GM12872 (cell line): ENCODE data around the gene TNFAIP1.

Source experiments
- TF ChIP-seq, protein P1 (sequence below): IDR thresholded peaks from 3 replicates; pipeline ENCODE4 v1.5.1; 2011; ENCODE audit warnings: low read depth, mild to moderate bottlenecking, low read length, moderate library complexity; ENCODE audit not compliant: insufficient read depth

Gene TNFAIP1

DNA sequence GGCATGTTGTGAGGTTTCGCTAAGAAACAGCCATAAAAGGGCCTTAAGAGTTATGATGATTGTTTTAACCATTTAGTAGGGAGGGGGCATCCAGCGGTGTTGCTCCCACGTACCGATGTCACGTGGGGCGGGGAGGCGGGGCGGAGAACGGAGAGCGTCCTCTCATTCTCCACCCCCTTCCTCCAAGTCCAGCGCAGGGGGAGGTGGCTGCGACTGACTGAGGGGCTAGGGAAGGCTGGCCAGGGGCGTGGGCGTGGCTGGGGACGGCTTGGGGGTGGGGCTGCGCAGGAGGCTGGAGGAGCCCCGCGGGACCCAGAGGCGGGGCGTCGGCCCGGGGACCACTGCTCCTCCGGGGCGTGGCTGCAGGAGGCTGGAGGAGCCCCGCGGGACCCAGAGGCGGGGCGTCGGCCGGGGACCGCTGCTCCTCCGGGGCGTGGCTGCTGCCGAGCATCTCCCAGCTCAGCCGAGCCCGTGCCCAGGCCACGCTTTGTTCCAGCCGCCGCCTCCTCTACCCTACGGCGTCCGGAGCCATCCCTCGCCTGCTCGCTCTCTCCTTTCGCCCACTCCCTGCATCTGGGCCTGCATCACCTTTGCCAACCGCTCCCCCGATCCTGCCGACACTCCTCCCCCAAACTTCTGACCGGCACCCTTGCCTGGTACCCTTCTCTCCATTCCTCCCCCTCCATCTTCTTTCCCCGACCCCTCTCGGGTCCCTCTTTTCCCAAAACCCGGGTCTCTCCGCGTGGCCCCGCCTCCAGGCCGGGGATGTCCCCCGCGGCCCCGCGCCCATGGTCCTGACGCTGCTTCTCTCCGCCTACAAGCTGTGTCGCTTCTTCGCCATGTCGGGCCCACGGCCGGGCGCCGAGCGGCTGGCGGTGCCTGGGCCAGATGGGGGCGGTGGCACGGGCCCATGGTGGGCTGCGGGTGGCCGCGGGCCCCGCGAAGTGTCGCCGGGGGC is 36.0 kb downstream of the TNFAIP1 start, which contains the start of gene SARM1:
Gene SARM1, plus strand, starts transcription at position 450 of the 958 bp plus-strand sequence. Its CDS starts 339 bp downstream, at position 789.
- TF ChIP-seq, protein P1, sequence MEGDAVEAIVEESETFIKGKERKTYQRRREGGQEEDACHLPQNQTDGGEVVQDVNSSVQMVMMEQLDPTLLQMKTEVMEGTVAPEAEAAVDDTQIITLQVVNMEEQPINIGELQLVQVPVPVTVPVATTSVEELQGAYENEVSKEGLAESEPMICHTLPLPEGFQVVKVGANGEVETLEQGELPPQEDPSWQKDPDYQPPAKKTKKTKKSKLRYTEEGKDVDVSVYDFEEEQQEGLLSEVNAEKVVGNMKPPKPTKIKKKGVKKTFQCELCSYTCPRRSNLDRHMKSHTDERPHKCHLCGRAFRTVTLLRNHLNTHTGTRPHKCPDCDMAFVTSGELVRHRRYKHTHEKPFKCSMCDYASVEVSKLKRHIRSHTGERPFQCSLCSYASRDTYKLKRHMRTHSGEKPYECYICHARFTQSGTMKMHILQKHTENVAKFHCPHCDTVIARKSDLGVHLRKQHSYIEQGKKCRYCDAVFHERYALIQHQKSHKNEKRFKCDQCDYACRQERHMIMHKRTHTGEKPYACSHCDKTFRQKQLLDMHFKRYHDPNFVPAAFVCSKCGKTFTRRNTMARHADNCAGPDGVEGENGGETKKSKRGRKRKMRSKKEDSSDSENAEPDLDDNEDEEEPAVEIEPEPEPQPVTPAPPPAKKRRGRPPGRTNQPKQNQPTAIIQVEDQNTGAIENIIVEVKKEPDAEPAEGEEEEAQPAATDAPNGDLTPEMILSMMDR: no peak

DNA sequence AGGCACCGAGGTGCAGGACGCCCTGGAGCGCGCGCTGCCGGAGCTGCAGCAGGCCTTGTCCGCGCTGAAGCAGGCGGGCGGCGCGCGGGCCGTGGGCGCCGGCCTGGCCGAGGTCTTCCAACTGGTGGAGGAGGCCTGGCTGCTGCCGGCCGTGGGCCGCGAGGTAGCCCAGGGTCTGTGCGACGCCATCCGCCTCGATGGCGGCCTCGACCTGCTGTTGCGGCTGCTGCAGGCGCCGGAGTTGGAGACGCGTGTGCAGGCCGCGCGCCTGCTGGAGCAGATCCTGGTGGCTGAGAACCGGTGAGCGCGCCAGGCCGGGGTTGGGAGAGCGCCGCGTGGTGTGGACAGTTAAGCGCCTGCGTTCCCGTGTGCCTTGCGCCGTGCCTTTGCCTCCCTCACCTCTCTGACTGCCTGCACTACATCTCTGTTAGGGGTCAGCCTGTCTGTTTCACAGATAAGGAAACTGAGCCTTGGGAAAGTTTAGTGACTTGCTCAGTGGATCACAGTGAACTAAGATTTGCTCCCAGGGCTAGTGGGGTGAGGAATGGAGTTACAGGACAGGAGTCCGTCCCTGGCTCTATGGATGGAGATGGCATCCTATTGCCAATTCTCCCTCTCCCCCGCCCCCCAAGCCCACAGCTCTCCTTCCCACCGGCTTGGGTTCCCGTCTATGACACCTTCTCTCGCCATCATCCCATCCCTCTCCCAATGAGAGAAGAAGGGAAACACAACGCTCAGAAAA is 36.8 kb downstream of the TNFAIP1 start:
- TF ChIP-seq, protein P1: no peak

DNA sequence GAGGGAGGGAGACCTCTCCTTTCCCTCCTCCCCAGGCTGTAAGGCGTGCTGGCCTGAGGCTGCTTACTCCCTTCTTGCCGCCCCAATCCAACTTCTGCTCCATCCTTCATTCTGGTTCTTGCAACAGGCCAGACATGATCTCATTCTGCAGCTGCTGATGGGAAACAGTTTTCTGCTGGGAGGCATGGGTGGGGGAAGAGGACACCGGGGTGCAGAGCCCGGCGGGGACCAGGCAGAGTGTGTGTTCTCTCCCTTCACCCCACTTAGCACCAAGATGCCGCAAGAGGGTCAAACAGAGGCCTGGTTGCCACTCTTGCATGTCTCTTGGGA is 37.3 kb downstream of the TNFAIP1 start:
- TF ChIP-seq, protein P1: no peak

DNA sequence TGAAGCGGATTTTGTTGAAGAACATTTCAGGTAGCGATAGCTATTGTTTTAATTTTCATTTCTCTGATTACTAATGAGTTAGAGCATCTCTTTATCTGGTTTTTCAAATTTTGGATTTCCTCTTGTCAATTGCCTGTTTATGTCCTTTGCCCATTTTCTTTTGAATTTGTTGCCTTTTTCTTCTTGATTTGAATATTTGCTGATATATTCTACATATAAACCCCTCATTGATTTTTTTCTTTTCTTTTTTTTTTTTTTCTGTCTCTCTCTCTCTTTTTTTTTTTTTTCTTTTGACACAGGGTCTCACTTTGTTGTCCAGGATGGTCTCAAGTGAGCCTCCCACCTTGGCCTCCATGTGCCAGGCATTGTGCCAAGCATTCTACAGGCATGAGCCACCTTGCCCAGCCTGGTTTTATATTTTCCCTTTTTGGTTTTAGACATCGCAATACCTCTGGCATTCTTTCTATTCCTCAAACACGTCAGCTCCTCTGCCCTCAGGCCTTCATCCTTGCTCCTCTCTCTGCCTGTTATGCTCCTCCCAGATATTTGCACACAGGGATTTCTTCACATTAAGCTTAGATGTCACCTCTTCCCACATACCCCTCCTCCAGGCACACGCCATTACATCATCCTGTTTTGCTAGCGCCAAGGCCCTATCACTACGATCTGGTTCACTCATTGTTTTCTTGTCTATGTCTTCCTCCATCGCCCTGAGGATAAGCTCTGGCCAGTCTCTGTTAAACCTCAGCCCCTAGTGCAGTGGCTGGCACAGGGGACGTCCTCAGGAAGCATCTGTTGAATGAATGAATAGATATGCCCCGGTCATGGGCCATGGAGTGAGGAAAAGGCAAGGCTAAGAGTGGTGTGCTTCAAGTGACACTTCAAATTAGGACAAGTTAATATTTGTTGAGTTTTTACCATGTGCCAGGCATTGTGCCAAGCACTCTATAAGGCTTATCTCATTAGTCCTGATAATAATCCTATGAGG is 44.5 kb downstream of the TNFAIP1 start:
- TF ChIP-seq, protein P1: no peak

DNA sequence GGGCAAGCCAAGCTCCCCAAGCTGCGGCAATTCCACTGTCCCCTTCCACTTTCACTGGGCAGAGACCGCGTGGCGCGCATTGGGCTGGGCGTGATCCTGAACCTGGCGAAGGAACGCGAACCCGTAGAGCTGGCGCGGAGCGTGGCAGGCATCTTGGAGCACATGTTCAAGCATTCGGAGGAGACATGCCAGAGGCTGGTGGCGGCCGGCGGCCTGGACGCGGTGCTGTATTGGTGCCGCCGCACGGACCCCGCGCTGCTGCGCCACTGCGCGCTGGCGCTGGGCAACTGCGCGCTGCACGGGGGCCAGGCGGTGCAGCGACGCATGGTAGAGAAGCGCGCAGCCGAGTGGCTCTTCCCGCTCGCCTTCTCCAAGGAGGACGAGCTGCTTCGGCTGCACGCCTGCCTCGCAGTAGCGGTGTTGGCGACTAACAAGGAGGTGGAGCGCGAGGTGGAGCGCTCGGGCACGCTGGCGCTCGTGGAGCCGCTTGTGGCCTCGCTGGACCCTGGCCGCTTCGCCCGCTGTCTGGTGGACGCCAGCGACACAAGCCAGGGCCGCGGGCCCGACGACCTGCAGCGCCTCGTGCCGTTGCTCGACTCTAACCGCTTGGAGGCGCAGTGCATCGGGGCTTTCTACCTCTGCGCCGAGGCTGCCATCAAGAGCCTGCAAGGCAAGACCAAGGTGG is 45.7 kb downstream of the TNFAIP1 start:
- TF ChIP-seq, protein P1: peak; percentile 44; the same call in 2 of the 3 replicates

DNA sequence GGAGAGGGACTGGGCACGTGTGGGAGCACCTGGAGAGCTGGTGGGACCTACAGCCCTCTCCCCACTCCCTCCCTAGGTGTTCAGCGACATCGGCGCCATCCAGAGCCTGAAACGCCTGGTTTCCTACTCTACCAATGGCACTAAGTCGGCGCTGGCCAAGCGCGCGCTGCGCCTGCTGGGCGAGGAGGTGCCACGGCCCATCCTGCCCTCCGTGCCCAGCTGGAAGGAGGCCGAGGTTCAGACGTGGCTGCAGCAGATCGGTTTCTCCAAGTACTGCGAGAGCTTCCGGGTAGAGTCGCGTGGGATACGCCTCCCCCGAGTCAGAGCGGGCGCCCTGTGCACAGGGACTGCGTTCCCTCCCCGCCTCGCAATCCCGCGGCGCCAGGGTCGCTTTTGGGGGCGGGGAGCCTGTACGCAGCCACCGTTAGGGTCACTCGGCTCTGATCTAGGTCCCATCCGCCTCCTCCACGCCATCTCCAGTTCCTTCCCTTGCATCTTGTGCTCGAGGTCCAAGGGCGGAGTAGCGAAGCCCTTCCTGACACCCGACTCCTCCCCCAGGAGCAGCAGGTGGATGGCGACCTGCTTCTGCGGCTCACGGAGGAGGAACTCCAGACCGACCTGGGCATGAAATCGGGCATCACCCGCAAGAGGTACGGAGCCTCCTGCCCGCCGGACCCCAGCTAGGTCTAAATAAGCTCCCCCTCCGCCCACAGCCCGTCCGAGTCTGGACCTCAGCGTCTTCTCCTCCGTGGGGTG is 48.9 kb downstream of the TNFAIP1 start:
- TF ChIP-seq, protein P1: no peak
